Breast epithelium (tissue), 4 donors: ENCODE results near the gene RIPOR2. TPM values are rescaled to one million over a fixed set of nuclear protein-coding genes. Genes with fewer than 3 reads are reported as not detected.

Experiments
- DNase-seq, 2 donors: peaks; one replicate each; pipeline ENCODE4 v3.0.0-alpha.2; 2019; ENCODE audit warnings: low spot score in 2 of 2
- H3K27ac ChIP-seq, 2 donors: fragments of 200-600 bp; sonication (generic) in 1 of 2; one replicate each; pipeline ENCODE4 v1.5.1; 2016 to 2019; ENCODE audit warnings: mild to moderate bottlenecking in 1 of 2
- H3K27me3 ChIP-seq, 2 donors: fragments of 200-600 bp; sonication (generic) in 1 of 2; one replicate each; pipeline versions ENCODE4 v1.5.1 to v1.6.0; 2017 to 2019; ENCODE audit warnings: control low read depth in 1 of 2, mild to moderate bottlenecking in 1 of 2
- H3K36me3 ChIP-seq: fragments of 200-600 bp; one replicate; pipeline ENCODE4 v1.5.1; 2019
- H3K4me1 ChIP-seq, 2 donors: fragments of 200-600 bp; sonication (generic); one replicate each; pipeline ENCODE4 v1.5.1; 2016 to 2019; ENCODE audit warnings: control low read depth in 1 of 2
- H3K4me3 ChIP-seq, 3 donors: fragments of 200-600 bp; sonication (generic); 1 replicate in 2 of 3; 2 replicates in 1 of 3; pipeline ENCODE4 v1.5.1; 2016 to 2019; ENCODE audit warnings: mild to moderate bottlenecking in 3 of 3, moderate library complexity in 2 of 3
- H3K9me3 ChIP-seq, 2 donors: fragments of 200-600 bp; sonication (generic) in 1 of 2; one replicate each; pipeline ENCODE4 v1.5.1; 2016 to 2019; ENCODE audit warnings: control low read depth in 1 of 2
- POLR2A ChIP-seq: fragments of 450-650 bp; IDR thresholded peaks from one replicate; pipeline ENCODE4 v1.6.1; 2016; ENCODE audit warnings: antibody characterized with exemption, mild to moderate bottlenecking, moderate library complexity
- POLR2AphosphoS5 ChIP-seq, 3 donors: sonication (generic); formaldehyde crosslinking; IDR thresholded peaks; one replicate each; pipeline ENCODE4 v1.6.1; 2017; ENCODE audit warnings: antibody characterized with exemption in 3 of 3
- intact Hi-C: fragments of 100-400 bp; cut with DNase I; formaldehyde crosslinking; loops from one replicate; pipeline ENCODE4 v1.15.1; 2023; ENCODE audit warnings: low total_unique reads
- total RNA-seq, 3 donors: library from RNA; depleted of rRNA; stranded (reverse); fragments of >200 nt; gene quantifications; one replicate each; pipeline ENCODE4 v1.1.0, GENCODE V29; 2016
- TF ChIP-seq, protein P1 (sequence below), 3 donors: fragments of 450-650 bp; IDR thresholded peaks; one replicate each; pipeline ENCODE4 v1.5.1; 2016 to 2017; ENCODE audit warnings: antibody characterized with exemption in 3 of 3, mild to moderate bottlenecking in 3 of 3, moderate library complexity in 3 of 3

The RIPOR2 gene
- total RNA-seq, 3 donors from 2014 or later: 13.8 to 70.5 (median 29.2) TPM

DNA sequence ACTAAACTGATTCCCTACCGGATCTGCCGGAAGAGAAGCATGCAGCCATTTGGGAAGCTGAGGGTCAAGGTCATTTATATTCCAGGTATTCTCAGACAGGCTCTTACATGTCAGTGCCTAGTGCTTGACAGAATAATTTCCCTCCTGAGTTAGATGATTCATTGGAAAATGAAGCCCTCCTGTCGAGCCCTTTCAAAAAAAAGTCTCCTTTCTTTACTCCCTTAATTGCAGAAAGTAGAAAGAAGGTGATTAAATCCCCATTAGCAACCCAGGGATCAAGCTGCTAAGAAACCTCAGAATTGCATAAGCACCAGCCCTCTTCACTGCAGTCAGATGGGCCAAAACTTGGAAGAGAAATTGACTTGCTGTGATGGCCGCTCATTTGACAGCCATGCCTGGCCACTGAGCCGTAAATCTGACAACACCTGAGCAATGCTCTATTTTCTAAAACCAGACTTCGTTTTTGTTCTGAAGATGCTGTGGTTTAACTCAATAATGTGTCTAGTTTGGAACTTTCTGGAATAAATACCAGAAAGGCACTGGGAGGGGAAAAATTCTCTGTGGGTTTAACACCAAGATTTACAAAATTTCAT is 76.1 kb downstream of the RIPOR2 start:
- Histone ChIP-seq H3K36me3 (no peaks in the 10 kb centered on the region), H3K9me3 (no peaks in the 10 kb centered on the region), H3K27me3 (no peaks in the 10 kb centered on the region), H3K4me3 (no peak overlapping the region), H3K4me1 (peaks cover 0 to 9% of the 10 kb centered on the region in 2 donors), H3K27ac (no peak overlapping the region)
- TF ChIP-seq, protein P1, sequence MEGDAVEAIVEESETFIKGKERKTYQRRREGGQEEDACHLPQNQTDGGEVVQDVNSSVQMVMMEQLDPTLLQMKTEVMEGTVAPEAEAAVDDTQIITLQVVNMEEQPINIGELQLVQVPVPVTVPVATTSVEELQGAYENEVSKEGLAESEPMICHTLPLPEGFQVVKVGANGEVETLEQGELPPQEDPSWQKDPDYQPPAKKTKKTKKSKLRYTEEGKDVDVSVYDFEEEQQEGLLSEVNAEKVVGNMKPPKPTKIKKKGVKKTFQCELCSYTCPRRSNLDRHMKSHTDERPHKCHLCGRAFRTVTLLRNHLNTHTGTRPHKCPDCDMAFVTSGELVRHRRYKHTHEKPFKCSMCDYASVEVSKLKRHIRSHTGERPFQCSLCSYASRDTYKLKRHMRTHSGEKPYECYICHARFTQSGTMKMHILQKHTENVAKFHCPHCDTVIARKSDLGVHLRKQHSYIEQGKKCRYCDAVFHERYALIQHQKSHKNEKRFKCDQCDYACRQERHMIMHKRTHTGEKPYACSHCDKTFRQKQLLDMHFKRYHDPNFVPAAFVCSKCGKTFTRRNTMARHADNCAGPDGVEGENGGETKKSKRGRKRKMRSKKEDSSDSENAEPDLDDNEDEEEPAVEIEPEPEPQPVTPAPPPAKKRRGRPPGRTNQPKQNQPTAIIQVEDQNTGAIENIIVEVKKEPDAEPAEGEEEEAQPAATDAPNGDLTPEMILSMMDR (IDR thresholded peaks at IDR 0.05): no peak
- no peak for TF ChIP-seq POLR2A
- no peak for TF ChIP-seq POLR2AphosphoS5 (IDR thresholded peaks at IDR 0.05)
- no peak for DNase-seq
- intact Hi-C loops: loop anchor here (10.0 kb wide), 2 partner anchors 155 to 205 kb away; no protein-coding TSS in a partner anchor

DNA sequence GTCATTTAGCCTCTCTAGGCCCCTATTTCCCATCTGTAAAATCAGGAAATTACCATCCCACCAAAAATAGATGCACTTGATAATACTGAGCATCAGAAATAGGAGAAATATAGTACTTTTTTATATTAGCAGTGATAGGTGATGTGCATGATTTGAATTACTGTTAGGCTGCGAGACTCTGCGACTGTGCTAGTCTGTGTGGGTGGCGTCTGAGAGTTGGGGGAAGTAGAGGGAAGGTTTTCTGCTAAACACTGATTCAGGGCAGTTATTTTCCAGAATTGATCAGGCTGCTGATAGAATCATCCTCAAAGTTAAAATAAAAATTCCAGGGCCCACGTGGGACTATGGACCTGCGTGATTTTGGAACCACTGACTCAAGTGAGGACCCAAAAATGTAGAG is 76.6 kb downstream of the RIPOR2 start:
- intact Hi-C loops: loop anchor here (10.0 kb wide), 2 partner anchors 156 to 206 kb away; no protein-coding TSS in a partner anchor
- TF ChIP-seq POLR2A: no peak
- TF ChIP-seq, protein P1 (IDR thresholded peaks at IDR 0.05): no peak
- no peak for TF ChIP-seq POLR2AphosphoS5 (IDR thresholded peaks at IDR 0.05)
- Histone ChIP-seq H3K27ac (peak overlapping the region; percentile 43 to 78), H3K36me3 (no peaks in the 10 kb centered on the region), H3K4me3 (no peak overlapping the region), H3K27me3 (no peaks in the 10 kb centered on the region), H3K9me3 (no peaks in the 10 kb centered on the region), H3K4me1 (peaks cover 0 to 9% of the 10 kb centered on the region in 2 donors)
- DNase-seq: no peak

DNA sequence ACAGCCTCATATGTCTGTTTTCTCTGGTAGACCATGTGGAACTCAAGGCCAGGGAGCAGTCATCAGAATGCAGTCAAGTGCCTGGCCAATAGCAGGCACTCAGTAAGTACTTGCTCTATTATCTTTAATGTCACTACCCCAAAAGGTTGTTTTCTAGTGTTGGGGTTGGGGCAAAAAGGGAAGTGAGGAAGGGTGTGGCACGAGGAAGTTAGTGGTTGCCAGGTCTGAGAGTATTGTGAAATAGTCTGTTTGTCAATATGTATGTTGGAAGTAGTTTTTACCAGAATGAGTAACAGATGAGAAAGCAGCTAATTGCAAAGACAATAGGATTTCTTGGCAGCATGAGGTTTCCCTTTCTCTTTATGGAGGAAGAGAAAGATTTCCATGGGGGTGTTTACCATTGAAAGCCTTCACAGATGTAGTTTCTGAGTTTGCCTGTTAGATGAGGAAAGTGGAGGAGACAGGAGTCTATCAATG is 77.5 kb downstream of the RIPOR2 start:
- Histone ChIP-seq H3K4me1 (peaks cover 0 to 9% of the 10 kb centered on the region in 2 donors), H3K27ac (peak overlapping the region; percentile 43 to 78), H3K4me3 (no peak overlapping the region), H3K9me3 (no peaks in the 10 kb centered on the region), H3K27me3 (no peaks in the 10 kb centered on the region), H3K36me3 (no peaks in the 10 kb centered on the region)
- DNase-seq: no peak
- TF ChIP-seq, protein P1 (IDR thresholded peaks at IDR 0.05): no peak
- TF ChIP-seq POLR2AphosphoS5 (IDR thresholded peaks at IDR 0.05): no peak
- TF ChIP-seq POLR2A: no peak
- intact Hi-C loops: loop anchor here (10.0 kb wide), 2 partner anchors 157 to 207 kb away; no protein-coding TSS in a partner anchor

DNA sequence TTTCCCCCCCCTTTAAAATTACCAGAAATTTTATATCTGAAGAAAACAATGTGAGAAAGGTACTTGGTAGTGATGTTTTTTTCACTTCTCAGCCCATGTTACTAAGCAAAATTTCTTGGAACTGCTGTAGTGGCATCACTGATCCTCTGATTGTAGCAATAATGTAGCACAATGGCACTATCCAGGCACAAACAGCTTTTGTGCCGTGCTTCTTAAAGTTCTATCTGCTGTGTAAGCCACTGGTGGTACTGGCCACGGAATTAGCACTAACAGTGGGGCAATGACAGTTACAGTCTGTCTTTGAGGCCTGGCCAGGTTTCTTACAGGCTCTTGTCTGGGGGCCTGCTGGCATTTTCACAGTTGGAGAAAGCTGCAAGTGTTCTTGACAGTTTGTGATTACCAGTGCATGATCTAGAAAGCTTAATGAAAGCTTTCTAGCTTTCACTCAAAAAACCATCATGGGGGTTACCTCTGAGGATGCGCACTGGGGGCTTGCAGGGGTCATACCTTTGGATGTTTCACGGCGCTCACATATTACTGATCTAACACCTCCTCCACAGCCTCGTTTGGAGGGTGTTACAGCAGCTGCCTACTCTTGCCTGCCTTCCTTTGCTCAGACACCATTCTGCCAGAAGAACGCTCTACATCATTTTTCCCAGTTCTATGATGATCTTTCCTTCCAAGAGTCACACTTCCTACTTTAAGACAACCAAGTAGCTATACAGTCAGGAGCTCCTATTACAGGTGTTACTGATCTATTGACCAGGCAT is 78.7 kb downstream of the RIPOR2 start:
- peak overlapping the region in 1 of 2 donors; percentile 78 for H3K27ac ChIP-seq
- H3K36me3 ChIP-seq: no peaks in the 10 kb centered on the region
- H3K4me1 ChIP-seq: peaks cover 0 to 9% of the 10 kb centered on the region in 2 donors
- TF ChIP-seq, protein P1 (IDR thresholded peaks at IDR 0.05): no peak
- no peak for DNase-seq
- H3K4me3 ChIP-seq: no peak overlapping the region
- intact Hi-C loops: loop anchor here (10.0 kb wide), 2 partner anchors 158 to 208 kb away; no protein-coding TSS in a partner anchor
- no peaks in the 10 kb centered on the region for H3K9me3 ChIP-seq
- H3K27me3 ChIP-seq: no peaks in the 10 kb centered on the region

DNA sequence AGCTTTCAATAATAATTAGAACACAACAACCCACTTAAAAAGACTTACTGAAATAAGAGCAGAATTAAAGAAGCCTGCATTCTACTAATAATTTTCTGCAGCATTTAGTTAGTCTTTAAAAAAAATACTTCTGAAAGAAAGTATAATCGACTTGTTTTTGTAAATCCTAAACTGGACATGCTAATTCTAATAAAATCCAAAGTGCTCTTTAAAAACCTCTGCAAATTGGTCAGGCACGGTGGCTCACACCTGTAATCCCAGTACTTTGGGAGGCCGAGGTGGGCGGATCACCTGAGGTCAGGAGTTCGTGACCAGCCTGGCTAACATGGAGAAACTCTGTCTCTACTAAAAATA is 79.5 kb downstream of the RIPOR2 start:
- H3K36me3 ChIP-seq: no peaks in the 10 kb centered on the region
- intact Hi-C loops: loop anchor here (10.0 kb wide), 2 partner anchors 159 to 209 kb away; no protein-coding TSS in a partner anchor
- H3K4me1 ChIP-seq: peaks cover 0 to 9% of the 10 kb centered on the region in 2 donors
- H3K4me3 ChIP-seq: no peak overlapping the region
- H3K9me3 ChIP-seq: no peaks in the 10 kb centered on the region
- no peaks in the 10 kb centered on the region for H3K27me3 ChIP-seq
- TF ChIP-seq, protein P1 (IDR thresholded peaks at IDR 0.05): no peak
- TF ChIP-seq POLR2A (no peak), POLR2AphosphoS5 (IDR thresholded peaks at IDR 0.05) (no peak)
- H3K27ac ChIP-seq: no peak overlapping the region
- DNase-seq: no peak
